Measurements from ENCODE around the gene LRRC59. TPM values are rescaled to one million over a fixed set of nuclear protein-coding genes. Genes with fewer than 3 reads are reported as not detected.

LRRC59 gene
- total and polyA plus RNA-seq, 2 of the 13 experiments (the other 11 are each of a cell fraction or from before 2014, with no cell fraction given): 87.3 to 222 TPM

DNA sequence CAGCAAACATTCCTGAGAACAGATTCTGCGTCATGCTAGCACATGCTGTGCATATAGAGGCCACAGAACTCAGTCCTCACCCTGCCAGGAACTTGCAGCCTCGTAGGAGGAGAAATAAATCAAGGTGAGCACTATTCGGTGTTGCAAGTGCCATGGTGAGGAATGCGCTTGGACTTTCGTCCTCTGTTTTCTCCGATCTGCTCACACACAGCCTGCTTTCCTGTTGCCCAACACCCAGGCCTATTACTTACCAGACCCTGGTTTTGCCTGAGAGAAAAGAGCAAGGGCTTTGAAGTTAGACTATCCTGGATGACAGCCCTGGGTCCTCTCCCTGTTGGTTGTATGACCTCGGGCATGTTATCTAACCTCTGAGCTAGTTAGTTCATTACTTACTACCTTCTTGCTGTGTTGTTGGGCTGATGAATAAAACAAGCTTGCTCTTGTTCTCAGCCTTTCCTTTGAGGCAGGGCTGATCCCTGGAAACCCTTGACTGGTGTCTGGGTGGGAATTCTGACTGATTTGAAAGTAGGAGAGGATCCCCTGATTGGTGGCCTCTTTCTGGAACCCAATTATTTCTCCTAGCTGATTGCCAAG, 31.6 kb upstream of the LRRC59 start (continued):
- TF ChIP-seq ZBTB37 (CRISPR knock-in tag; IDR thresholded peaks at IDR 0.05): peak; percentile 97
- TF ChIP-seq SALL1 (CRISPR knock-in tag; IDR thresholded peaks at IDR 0.05): peak; percentile 99
- TF ChIP-seq RXRA (CRISPR knock-in tag; IDR thresholded peaks at IDR 0.05): peak; percentile 94
- peak; percentile 92; the same call in 1 of the 2 replicates for TF ChIP-seq ZNF782 (CRISPR knock-in tag; IDR thresholded peaks at IDR 0.05; ENCODE audit: borderline replicate concordance)
- TF ChIP-seq ZBTB21 (CRISPR knock-in tag; IDR thresholded peaks at IDR 0.05): peak; percentile 73; the same call in 1 of the 2 replicates
- TF ChIP-seq ZNF484 (CRISPR knock-in tag; IDR thresholded peaks at IDR 0.05; ENCODE audit: borderline replicate concordance, low read depth): no peak
- peak; percentile 82; the same call in 1 of the 2 replicates for TF ChIP-seq ZNF761 (CRISPR knock-in tag; conservative IDR thresholded peaks at IDR 0.05)
- TF ChIP-seq, protein P1, sequence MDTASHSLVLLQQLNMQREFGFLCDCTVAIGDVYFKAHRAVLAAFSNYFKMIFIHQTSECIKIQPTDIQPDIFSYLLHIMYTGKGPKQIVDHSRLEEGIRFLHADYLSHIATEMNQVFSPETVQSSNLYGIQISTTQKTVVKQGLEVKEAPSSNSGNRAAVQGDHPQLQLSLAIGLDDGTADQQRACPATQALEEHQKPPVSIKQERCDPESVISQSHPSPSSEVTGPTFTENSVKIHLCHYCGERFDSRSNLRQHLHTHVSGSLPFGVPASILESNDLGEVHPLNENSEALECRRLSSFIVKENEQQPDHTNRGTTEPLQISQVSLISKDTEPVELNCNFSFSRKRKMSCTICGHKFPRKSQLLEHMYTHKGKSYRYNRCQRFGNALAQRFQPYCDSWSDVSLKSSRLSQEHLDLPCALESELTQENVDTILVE (CRISPR knock-in tag; IDR thresholded peaks at IDR 0.05): peak; percentile 93
- 0 out of 2 replicates have a peak, but pooled peaks have one; percentile 45 for TF ChIP-seq ATRX (CRISPR knock-in tag; IDR thresholded peaks at IDR 0.05; ENCODE audit: borderline replicate concordance)
- TF ChIP-seq, protein P2, sequence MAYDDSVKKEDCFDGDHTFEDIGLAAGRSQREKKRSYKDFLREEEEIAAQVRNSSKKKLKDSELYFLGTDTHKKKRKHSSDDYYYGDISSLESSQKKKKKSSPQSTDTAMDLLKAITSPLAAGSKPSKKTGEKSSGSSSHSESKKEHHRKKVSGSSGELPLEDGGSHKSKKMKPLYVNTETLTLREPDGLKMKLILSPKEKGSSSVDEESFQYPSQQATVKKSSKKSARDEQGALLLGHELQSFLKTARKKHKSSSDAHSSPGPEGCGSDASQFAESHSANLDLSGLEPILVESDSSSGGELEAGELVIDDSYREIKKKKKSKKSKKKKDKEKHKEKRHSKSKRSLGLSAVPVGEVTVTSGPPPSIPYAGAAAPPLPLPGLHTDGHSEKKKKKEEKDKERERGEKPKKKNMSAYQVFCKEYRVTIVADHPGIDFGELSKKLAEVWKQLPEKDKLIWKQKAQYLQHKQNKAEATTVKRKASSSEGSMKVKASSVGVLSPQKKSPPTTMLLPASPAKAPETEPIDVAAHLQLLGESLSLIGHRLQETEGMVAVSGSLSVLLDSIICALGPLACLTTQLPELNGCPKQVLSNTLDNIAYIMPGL (CRISPR knock-in tag; IDR thresholded peaks at IDR 0.05; ENCODE audit: borderline replicate concordance in 1 of 2, low read depth in 1 of 2): peak in 1 of 2 experiments; percentile 88; a peak in 3 of 4 replicates
- TF ChIP-seq RFX3 (CRISPR knock-in tag; IDR thresholded peaks at IDR 0.05): peak; percentile 21; the same call in 1 of the 2 replicates
- TF ChIP-seq FOSL2 (CRISPR knock-in tag; IDR thresholded peaks at IDR 0.05): peak; percentile 86
- peak; percentile 72; the same call in 1 of the 2 replicates for TF ChIP-seq ZSCAN29 (CRISPR knock-in tag; conservative IDR thresholded peaks at IDR 0.05)
- TF ChIP-seq ZNF335 (CRISPR knock-in tag; IDR thresholded peaks at IDR 0.05): peak; percentile 95
- TF ChIP-seq ZNF589 (CRISPR knock-in tag; conservative IDR thresholded peaks at IDR 0.05): no peak
- TF ChIP-seq ZFX (CRISPR knock-in tag; IDR thresholded peaks at IDR 0.05; ENCODE audit: low read depth): peak; percentile 90
- TF ChIP-seq PHF5A (CRISPR knock-in tag; IDR thresholded peaks at IDR 0.05; ENCODE audit: low read depth, unreplicated experiment): no peak
- no peak for TF ChIP-seq TOPORS (CRISPR knock-in tag; IDR thresholded peaks at IDR 0.05)
- no peak for TF ChIP-seq ZNF512 (CRISPR knock-in tag; IDR thresholded peaks at IDR 0.05)
- peak; percentile 82; the same call in 1 of the 2 replicates for TF ChIP-seq SPEN (CRISPR knock-in tag; IDR thresholded peaks at IDR 0.05; ENCODE audit: low read depth)
- no peak for TF ChIP-seq MAZ (IDR thresholded peaks at IDR 0.05; ENCODE audit: borderline replicate concordance, low read depth, low read length)
- TF ChIP-seq MAZ (CRISPR knock-in tag; IDR thresholded peaks at IDR 0.05; ENCODE audit: low read depth): 0 out of 2 replicates have a peak, but pooled peaks have one; percentile 59
- TF ChIP-seq ZNF597 (CRISPR knock-in tag; IDR thresholded peaks at IDR 0.05): no peak

Data from HepG2 (cell line).